Common myeloid progenitor, CD34-positive (primary cell): Measurements from ENCODE around the gene FBXO24.
"Not testable (repeated sequence)": the region's sequence is repeated elsewhere in the genome, so short reads cannot be mapped to it uniquely, and the experiment has no call there.

Source experiments
- CTCF ChIA-PET: fragments of 350-600 bp; sonication (Branson Sonifier 250); formaldehyde crosslinking; loops from one replicate; lab custom pipeline; 2021; ENCODE audit warnings: antibody characterized with exemption; lab: Charles Lee
- POLR2A ChIA-PET: fragments of 350-600 bp; sonication (Branson Sonifier 250); formaldehyde crosslinking; loops from one replicate; lab custom pipeline; 2021; ENCODE audit warnings: antibody characterized with exemption; lab: Charles Lee
- DNase-seq, 3 donors: peaks; one replicate each; pipeline versions ENCODE4 v3.0.0 to v3.0.0-alpha.2; 2013
- H3K27ac ChIP-seq, 2 experiments: 1 replicate in 1 of 2; 2 replicates in 1 of 2; pipeline ENCODE4 v1.7.0; 2013; ENCODE audit warnings: inconsistent platforms in 2 of 2, low read length in 2 of 2, mild to moderate bottlenecking in 2 of 2, low read depth in 1 of 2, moderate library complexity in 1 of 2; ENCODE audit not compliant: severe bottlenecking in 2 of 2, insufficient read depth in 1 of 2, poor library complexity in 1 of 2
- H3K27me3 ChIP-seq, 5 experiments: replicated peaks in 2 of 5; 1 replicate in 3 of 5; 2 replicates in 2 of 5; pipeline versions ENCODE4 v1.6.1 to v1.7.0; 2013; ENCODE audit warnings: low read length in 4 of 5, mild to moderate bottlenecking in 2 of 5, moderate library complexity in 2 of 5, inconsistent platforms in 1 of 5; ENCODE audit not compliant: insufficient read depth in 5 of 5, control insufficient read depth in 4 of 5
- H3K36me3 ChIP-seq, 4 experiments: 1 replicate in 2 of 4; 2 replicates in 2 of 4; pipeline versions ENCODE4 v1.6.1 to v1.7.0; 2013; ENCODE audit warnings: low read length in 3 of 4, control low read depth in 1 of 4, mild to moderate bottlenecking in 1 of 4; ENCODE audit not compliant: control insufficient read depth in 4 of 4, insufficient read depth in 4 of 4
- H3K4me1 ChIP-seq, 4 experiments: 1 replicate in 3 of 4; 2 replicates in 1 of 4; pipeline versions ENCODE4 v1.6.1 to v1.7.1; 2013; ENCODE audit warnings: low read length in 3 of 4, mild to moderate bottlenecking in 3 of 4, control low read depth in 1 of 4, inconsistent platforms in 1 of 4, moderate library complexity in 1 of 4; ENCODE audit not compliant: control insufficient read depth in 4 of 4, insufficient read depth in 4 of 4; ENCODE audit errors: control extremely low read depth in 1 of 4
- H3K4me3 ChIP-seq, 7 experiments: 1 replicate in 4 of 7; 2 replicates in 3 of 7; pipeline versions ENCODE4 v1.5.1 to v1.7.0; 2013; ENCODE audit warnings: mild to moderate bottlenecking in 7 of 7, low read length in 6 of 7, moderate library complexity in 6 of 7, inconsistent platforms in 2 of 7, low read depth in 2 of 7, control low read depth in 1 of 7; ENCODE audit not compliant: insufficient read depth in 4 of 7, control insufficient read depth in 1 of 7; ENCODE audit errors: extremely low read depth in 1 of 7
- H3K9me3 ChIP-seq, 5 experiments: 1 replicate in 4 of 5; 2 replicates in 1 of 5; pipeline versions ENCODE4 v1.6.1 to v1.7.1; 2013; ENCODE audit warnings: low read length in 4 of 5, mild to moderate bottlenecking in 2 of 5, inconsistent platforms in 1 of 5, low read depth in 1 of 5, moderate library complexity in 1 of 5; ENCODE audit not compliant: control insufficient read depth in 4 of 5, insufficient read depth in 2 of 5; ENCODE audit errors: control extremely low read depth in 1 of 5
- WGBS: methylation state at CpG from one replicate; pipeline ENCODE4 v1.1.5; 2013; ENCODE audit not compliant: insufficient coverage; 5-methylcytosine and 5-hydroxymethylcytosine counted together

FBXO24 gene

DNA sequence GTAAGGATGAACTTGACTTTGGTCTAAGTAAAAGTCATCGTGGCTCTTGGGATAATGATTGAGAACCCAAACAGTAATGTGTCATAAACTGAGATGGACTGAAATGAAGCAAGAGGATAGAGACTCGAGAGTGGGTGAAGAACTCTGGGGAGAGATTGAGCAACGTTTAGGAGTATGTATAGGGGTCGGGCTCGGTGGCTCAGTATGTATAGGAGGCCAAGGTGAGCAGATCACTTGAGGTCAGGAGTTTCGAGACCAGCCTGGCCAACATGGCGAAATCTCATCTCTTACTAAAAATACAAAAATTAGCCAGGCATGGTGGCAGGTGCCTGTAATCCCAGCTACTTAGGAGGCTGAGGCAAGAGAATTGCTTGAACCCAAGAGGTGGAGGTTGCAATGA is 44.8 kb upstream of the FBXO24 start:
- CTCF ChIA-PET: interaction anchor here (0.7 to 14.6 kb wide), 3 partner anchors 10 to 76 kb away, joined by 3 to 220 read pairs (median 8); partner anchors contain the start of gene SPACDR
- H3K4me3 ChIP-seq, H3K27ac ChIP-seq, H3K9me3 ChIP-seq, H3K36me3 ChIP-seq, H3K27me3 ChIP-seq, POLR2A ChIA-PET, DNase-seq: not testable (repeated sequence)
- H3K4me1 ChIP-seq: peaks cover 4 to 35% (median 24%) of the 10 kb centered on the region in 4 experiments
- WGBS: 92% methylated on average over 2 of the region's 7 CpGs

DNA sequence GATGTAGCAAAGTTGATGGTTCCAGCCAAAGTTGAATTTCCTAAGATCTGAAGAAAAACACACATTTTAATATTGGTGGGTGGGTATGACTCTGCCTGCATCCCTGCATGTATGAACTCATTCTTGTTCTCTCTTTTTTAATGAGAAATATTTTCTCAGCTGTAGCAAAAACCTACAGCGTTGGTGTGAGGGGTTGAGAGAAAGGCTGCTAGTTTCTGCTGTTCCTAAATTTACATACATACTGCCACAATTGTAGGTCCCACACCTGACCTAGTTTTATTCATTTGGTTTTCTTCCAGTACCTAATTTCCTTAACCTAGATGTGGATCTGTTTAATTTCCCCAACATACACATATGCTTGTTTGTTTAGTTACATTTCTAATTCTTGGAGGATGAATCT is 42.5 kb upstream of the FBXO24 start:
- no CpG with 5 or more reads among the region's 1 CpG for WGBS
- peaks cover under 1 to 52% (median 36%) of the 10 kb centered on the region in 4 experiments for H3K4me1 ChIP-seq

DNA sequence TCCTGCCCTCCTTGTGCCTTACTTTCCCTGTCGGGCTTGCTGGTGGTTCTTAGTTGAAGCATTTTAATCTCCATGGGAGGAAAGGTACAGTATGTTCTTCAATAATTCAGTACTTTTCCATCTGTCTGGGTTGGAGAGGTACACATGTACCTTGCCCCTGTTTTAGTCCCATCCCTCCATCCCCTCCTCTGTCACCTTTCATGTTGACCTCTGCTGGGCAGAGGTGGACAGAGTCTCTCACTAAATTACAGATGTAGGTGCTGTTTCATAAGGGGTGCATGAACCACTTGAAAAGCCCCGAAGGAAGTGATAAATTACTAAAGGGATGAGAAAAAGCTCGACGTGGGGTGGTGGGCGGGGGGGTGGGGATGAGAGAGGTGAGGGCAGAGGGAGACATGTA is 41.7 kb upstream of the FBXO24 start:
- no peak overlapping the region for H3K27ac ChIP-seq
- CTCF ChIA-PET: interaction anchor here (1.0 to 14.6 kb wide), 4 partner anchors 12 to 76 kb away, joined by 4 to 220 read pairs (median 7); no protein-coding TSS in a partner anchor
- POLR2A ChIA-PET: interaction anchor here (0.8 kb wide), 1 partner anchor 9 kb away, joined by 3 read pairs; no protein-coding TSS in a partner anchor
- H3K9me3 ChIP-seq: no peaks in the 10 kb centered on the region
- H3K4me1 ChIP-seq: peaks cover 0 to 56% (median 38%) of the 10 kb centered on the region in 4 experiments
- peaks cover 0 to 2% (median 0%) of the 10 kb centered on the region in 4 experiments for H3K36me3 ChIP-seq
- H3K27me3 ChIP-seq: no peaks in the 10 kb centered on the region
- no peak for DNase-seq
- WGBS: 69% methylated on average over 5 of the region's 5 CpGs
- H3K4me3 ChIP-seq: no peak overlapping the region

More for the DNA sequence above, 42.5 kb upstream of the FBXO24 start:
- ChIA-PET CTCF (interaction anchor here (1.0 to 14.6 kb wide), 4 partner anchors 11 to 65 kb away, joined by 4 to 220 read pairs (median 6); partner anchors contain the start of gene TSC22D4), POLR2A (no interaction called here)
- no peaks in the 10 kb centered on the region for H3K9me3 ChIP-seq
- H3K27me3 ChIP-seq: no peaks in the 10 kb centered on the region
- H3K27ac ChIP-seq: no peak overlapping the region
- no peak overlapping the region for H3K4me3 ChIP-seq
- H3K36me3 ChIP-seq: peaks cover 0 to 2% (median 0%) of the 10 kb centered on the region in 4 experiments
- DNase-seq: no peak

DNA sequence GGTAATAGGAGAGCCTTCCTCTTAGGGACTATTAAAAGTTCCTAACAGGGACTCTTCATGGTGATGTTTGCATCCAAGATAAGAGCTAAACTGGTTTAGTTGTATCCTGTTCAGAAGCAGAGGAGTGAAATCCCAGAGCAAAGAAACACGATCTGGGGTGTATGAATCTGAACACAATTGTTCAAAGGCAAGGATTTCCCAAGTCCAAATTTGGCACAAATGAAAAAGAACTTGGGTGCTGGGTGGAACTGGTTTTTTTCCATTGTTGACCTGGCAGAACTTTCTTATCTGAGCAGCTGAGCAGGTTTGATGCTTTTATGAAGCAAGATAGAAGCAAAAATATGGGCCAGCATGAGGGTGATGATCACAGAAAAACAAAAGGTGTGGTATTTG is 41.2 kb upstream of the FBXO24 start:
- H3K4me1 ChIP-seq: peaks cover 0 to 56% (median 36%) of the 10 kb centered on the region in 4 experiments

DNA sequence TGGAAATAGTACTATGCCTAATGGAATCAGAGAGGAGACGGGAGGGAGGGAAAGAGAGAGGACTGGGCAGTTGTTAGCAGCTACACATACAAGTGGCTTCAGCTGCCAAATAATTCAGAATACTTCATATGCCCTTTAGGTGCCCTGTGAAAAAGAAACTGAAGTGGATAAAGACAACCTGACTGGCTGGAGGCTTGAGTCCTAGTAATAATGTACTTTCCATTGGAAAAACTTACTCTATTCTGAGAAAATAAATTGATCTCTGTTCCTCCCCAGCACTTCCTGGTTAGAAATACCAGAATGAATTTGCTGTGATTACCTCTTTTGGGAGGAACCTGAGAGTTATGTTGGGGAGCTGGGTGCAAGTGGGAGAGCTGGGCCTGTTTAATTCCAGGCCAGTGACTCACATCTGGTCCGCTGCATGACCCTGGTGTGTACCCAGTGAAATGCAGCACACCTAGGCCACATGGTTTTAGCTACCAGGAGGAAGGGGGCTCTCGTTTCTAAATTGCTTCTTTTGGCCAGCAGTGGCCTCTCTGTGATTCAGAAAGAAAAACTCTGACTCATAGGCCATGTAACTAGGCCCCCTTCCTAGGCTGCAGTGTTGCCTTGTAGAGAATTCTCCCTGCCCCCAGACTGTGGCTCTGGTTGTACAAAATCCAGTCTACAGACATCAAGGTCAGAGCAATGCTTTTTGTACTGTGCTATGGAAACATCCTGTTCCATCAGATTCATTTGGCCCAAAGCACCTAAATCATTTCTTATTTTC is 40.6 kb upstream of the FBXO24 start:
- WGBS: 80% methylated on average over 1 of the region's 3 CpGs
- no peak overlapping the region for H3K4me3 ChIP-seq
- no peaks in the 10 kb centered on the region for H3K27me3 ChIP-seq
- CTCF ChIA-PET: interaction anchor here (0.5 to 14.6 kb wide), 5 partner anchors 10 to 1166 kb away, joined by 3 to 220 read pairs (median 4); no protein-coding TSS in a partner anchor
- H3K27ac ChIP-seq: no peak overlapping the region
- H3K4me1 ChIP-seq: peaks cover 4 to 57% (median 36%) of the 10 kb centered on the region in 4 experiments
- POLR2A ChIA-PET: interaction anchor here (0.8 kb wide), 1 partner anchor 10 kb away, joined by 3 read pairs; no protein-coding TSS in a partner anchor
- no peaks in the 10 kb centered on the region for H3K9me3 ChIP-seq
- DNase-seq: peak; percentile 55 to 86 (median 78)
- H3K36me3 ChIP-seq: peaks cover 0 to 2% (median 0%) of the 10 kb centered on the region in 4 experiments

More for the DNA sequence above, 41.2 kb upstream of the FBXO24 start:
- Histone ChIP-seq H3K4me3 (no peak overlapping the region), H3K27me3 (no peaks in the 10 kb centered on the region), H3K27ac (no peak overlapping the region), H3K36me3 (peaks cover 0 to 2% (median 0%) of the 10 kb centered on the region in 4 experiments), H3K9me3 (no peaks in the 10 kb centered on the region)
- ChIA-PET CTCF (interaction anchor here (0.6 to 14.6 kb wide), 4 partner anchors 11 to 76 kb away, joined by 3 to 220 read pairs (median 7); no protein-coding TSS in a partner anchor), POLR2A (interaction anchor here (0.8 kb wide), 1 partner anchor 9 kb away, joined by 3 read pairs; no protein-coding TSS in a partner anchor)
- WGBS: 81% methylated on average over 1 of the region's 1 CpG
- no peak for DNase-seq

DNA sequence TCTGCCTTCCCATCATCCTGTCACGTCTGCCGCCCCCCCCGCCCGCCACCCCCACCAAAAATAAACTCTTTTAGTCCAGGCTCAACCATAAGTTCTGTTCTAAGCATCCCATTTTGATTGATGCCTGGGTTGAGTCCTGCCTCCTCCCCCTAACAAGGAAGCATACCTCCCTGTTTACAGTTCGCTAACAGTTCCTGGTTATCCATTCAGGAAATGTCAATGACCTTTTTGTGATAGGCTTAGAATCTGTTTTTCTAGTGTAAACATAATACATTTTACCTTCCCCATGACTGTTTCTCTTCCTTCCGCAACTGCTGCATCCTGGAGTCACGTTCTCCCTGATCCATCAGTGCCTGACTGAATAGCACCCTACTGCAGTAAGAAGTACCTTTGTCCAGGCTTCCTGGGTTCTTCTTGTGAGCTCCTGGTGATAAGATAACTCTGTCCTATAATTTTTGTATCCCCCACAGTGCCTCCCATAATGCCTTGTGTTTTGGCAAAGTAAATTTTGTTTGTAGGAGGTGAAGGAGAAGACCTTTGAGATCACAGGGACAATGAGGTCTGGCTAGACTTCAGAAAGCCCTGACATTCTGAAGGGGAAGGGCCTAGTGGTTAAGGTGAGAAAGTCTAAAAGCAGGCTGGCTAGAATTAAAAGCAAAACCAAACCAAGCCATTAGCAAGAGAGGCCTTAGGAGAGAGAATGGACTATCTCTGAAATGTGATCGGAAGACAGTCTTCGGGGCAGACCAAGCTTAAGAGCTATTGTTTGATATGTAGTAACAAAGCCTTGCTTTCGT is 39.8 kb upstream of the FBXO24 start:
- POLR2A ChIA-PET: no interaction called here
- 74% methylated on average over 5 of the region's 10 CpGs for WGBS
- H3K9me3 ChIP-seq: no peaks in the 10 kb centered on the region
- peaks cover 0 to 2% (median 0%) of the 10 kb centered on the region in 4 experiments for H3K36me3 ChIP-seq
- CTCF ChIA-PET: interaction anchor here (0.5 to 14.6 kb wide), 3 partner anchors 9 to 1167 kb away, joined by 3 to 220 read pairs (median 3); no protein-coding TSS in a partner anchor
- H3K27me3 ChIP-seq: no peaks in the 10 kb centered on the region
- H3K4me1 ChIP-seq: peaks cover 5 to 59% (median 39%) of the 10 kb centered on the region in 4 experiments
- no peak overlapping the region for H3K4me3 ChIP-seq
- DNase-seq: no peak
- peak overlapping the region in 1 of 2 experiments; percentile 47 for H3K27ac ChIP-seq
